ENCODE results near the gene FKBP9. TPM values are rescaled to one million over a fixed set of nuclear protein-coding genes. Genes with fewer than 3 reads are reported as not detected.
"Not testable (repeated sequence)": the region's sequence is repeated elsewhere in the genome, so short reads cannot be mapped to it uniquely, and the experiment has no call there.

FKBP9 gene
- total RNA-seq, 1 donor from 2014 or later: 111 TPM

DNA sequence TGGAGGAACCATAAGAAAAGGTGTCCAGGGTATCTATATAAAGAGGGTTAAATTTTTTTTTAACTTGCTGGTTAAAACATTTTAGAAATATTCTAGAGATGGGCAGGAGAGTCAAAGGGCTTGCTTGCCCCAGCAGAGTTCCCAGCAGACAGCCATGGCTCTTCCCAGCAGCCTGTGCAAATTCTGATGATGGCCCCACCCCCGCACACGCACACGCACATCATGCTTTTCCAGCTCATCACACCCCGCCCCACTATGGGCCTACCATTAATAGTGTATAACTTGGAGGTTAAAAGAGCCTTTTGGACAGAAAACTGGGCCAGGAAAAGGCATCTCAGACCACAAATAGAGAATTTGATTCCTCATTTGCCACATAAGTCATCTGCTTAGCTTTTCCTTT is 48.5 kb downstream of the FKBP9 start:
- DNase-seq (ENCODE audit: low read depth in 2 of 2): not testable (repeated sequence)

DNA sequence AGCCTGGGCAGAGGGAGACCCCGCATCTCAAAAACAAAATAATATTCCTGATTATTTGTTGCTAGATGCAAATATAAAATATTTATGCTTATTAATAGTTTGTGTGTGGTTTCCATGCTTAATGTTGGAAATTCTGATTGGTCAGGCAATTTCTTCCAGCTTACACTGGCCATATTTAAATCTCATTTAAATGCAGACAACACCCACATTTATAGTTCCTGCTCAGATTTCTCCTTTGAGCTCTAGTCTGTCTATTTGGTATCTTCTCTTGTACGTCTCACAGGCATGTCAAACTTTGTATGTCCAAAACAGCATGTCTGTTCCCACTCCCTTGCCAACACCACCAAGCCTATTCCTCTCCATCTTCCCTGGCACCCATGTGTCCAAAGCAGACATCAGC is 52.5 kb downstream of the FKBP9 start:
- DNase-seq (ENCODE audit: low read depth in 2 of 2): no peak

DNA sequence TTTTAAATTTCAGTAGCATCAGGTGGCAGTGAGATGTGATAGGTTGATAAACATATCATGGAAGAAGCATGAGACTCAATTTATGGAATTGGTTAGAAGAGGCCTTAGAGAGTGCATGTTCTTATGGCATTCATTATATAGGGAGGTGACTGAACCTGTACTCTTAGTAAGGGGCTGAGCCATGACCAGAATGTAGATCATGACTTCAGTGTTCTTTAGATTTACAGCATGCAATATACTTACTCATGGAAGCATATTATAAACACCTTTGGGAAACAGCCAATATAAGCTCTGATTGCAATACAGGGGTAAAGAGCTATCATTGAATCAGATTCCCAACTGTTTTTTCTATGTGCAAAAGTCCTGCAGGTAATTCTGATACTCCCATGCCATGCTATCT is 55.1 kb downstream of the FKBP9 start:
- DNase-seq (ENCODE audit: low read depth in 2 of 2): no peak

DNA sequence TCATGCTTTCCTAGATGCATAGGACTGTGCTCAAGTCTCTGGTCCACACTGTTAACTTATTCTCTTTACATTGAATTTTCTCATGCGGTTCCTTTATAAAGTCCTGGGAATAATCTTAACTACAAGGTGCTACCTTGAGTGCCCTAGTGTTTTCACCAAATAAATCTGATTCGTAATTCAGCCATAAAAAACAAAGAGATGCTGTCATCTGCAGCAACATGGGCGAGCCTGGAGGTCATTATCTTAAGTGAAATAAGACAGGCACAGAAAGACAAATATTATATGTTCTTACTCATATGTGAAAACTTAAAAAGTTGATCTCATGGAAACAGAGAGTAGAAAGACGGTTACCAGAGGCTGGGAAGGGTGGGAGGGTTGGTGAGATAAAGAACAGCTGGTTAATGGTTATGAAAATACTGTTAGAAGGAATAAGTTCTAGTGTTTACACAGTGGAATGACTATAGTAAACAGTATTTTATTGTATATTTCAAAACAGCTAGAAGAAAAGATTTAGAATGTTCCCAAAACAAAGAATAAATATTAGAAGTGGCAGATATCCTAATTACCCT is 67.0 kb downstream of the FKBP9 start:
- no peak for DNase-seq (ENCODE audit: low read depth in 2 of 2)

DNA sequence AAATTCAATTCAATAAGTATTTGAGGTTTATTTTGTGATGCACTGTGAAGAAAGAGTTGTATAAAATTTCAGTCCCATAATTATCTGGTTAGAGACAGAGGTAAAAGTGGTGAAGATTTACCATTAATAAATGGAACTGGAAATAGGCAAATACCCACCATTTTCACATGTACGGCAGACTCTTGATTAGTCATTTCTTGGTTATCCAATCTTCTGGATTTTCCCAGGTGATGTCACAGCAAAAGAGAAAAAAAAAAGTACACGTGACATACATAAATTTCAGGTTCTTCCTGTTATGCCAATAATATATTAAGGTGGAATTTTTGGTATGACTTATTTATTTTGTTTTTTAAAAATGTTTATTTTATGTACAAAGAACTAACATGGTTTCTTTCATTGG is 78.5 kb downstream of the FKBP9 start:
- DNase-seq (ENCODE audit: low read depth in 2 of 2): no peak

DNA sequence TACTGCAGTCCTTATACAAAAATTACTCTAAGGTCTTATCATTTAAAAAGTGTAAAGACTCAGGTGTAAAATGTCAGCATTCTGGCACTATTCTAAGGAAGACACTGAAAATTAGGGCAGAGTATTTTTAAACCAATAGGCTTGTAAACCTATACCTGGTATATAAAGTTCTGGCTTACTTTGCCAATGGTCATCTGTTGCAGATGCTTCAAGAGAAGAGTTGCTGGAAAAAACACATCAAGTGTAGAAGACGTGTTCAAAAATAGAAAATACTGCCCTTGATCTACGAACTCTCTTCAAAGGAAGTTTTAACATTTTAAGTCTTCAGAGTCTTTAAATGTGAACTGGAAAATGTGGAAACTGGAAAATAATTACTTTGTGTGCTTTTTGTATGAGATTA is 81.4 kb downstream of the FKBP9 start:
- DNase-seq (ENCODE audit: low read depth in 2 of 2): no peak

DNA sequence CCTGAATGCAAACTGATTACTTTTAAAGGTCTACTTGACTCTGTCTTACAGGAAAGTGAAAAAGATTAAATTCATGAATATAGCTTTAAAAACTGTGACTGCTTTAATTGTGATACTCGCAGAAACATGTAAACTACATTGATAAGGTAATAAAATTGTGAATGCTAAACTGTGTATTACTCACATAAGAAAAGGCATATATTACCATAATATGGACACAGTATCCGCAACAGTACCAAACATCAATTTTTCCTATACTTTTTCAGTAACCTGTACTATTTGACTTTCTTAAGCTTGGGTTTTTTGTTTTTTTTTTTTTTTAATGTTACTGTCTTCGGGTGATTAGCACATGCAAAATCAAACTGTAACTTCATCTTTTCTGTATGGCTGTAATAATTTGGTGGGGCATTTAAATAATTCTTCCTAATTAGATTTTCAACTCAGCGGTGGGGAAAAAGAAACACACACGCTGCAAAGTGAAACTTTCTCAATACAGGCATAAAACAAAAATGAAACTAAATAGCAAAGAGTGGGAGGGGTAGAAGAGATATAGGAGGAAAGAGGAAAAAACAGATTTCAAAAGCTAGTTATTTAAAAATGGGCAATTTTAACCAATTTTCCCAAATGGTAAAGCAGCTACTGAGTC is 82.1 kb downstream of the FKBP9 start:
- DNase-seq (ENCODE audit: low read depth in 2 of 2): peak; percentile 39 to 55

DNA sequence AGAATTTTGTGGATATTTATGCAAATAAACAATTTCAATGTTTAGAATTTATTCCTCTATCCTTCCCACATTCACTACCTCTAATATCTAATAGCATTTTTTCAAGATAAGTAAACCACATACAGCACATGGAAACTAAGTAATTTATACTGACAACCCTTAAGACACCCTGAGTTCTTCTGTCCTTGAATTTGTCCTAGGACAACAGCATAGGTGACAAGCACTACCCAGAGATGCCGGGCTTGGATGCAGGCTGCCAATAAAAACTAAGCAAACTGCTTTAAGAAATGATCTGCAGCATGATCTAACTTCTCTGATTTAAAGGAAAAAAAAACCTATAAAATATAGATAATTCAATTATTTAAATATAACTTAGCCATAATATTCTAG is 82.7 kb downstream of the FKBP9 start:
- DNase-seq (ENCODE audit: low read depth in 2 of 2): no peak

DNA sequence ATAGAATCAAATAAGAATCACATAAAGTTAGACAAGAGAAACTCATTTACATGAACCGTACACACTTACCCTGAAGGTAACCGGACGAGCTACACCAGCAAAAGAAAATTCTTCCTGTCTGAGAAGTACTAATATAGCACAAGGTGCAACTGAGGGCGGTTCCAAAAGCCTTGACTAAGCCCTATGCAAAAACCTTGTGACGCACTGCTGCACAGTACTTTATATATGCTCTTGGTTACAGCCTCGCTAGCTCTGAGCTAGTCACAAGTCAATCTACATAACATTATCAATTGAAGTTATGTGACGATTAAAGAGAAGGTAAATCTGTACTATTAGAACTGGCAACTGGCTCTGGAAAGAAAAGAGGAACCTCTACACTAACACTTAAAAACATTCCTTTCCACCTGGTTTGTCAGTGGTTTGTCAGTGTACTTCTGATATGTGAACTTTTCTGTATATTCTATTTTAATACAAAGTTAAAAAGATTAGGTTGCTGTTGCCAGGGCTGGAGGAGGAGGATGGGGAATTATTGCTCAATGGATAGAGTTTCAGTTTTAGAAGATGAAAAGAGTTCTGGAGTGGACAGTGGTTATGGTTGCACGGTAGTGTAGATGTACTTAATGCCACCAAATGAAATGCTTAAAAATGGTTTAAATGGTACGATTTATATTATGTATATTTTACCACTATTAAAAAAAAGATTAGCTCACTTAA is 83.7 kb downstream of the FKBP9 start:
- DNase-seq (ENCODE audit: low read depth in 2 of 2): peak in 1 of 2 donors; percentile 8

DNA sequence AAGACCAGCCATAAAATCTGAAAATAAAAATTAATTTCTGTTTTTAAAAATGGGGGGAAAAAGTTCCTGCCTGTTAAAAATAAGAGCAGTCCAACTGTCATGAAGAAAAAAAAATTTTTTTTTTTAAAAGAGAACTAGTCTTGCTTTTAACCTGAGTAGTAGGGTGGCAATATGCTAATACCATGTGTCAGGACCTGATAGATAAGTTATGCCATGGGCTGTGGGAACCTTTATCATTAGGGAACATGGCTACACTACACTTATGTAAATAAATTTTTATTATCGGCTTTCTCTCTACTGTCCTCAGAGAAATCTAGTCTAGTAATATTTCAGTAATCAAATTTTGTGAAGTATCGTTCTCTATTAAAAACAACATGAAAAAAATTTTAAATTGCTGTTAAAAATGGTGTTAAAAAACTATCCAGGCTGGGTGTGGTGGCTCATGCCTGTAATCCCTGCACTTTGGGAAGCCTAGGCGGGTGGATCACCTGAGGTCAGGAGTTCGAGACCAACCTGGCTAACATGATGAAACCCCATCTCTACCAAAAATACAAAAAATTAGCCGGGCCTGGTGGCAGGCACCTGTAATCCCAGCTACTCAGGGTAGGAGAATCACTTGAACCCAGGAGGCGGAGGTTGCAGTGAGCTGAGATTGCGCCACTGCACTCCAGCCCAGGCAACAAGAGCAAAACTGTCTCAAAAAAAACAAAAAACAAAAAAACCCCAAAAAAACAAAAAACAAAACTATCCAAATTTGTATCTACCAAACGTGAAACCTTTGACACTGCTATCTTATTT is 84.6 kb downstream of the FKBP9 start:
- DNase-seq (ENCODE audit: low read depth in 2 of 2): no peak

DNA sequence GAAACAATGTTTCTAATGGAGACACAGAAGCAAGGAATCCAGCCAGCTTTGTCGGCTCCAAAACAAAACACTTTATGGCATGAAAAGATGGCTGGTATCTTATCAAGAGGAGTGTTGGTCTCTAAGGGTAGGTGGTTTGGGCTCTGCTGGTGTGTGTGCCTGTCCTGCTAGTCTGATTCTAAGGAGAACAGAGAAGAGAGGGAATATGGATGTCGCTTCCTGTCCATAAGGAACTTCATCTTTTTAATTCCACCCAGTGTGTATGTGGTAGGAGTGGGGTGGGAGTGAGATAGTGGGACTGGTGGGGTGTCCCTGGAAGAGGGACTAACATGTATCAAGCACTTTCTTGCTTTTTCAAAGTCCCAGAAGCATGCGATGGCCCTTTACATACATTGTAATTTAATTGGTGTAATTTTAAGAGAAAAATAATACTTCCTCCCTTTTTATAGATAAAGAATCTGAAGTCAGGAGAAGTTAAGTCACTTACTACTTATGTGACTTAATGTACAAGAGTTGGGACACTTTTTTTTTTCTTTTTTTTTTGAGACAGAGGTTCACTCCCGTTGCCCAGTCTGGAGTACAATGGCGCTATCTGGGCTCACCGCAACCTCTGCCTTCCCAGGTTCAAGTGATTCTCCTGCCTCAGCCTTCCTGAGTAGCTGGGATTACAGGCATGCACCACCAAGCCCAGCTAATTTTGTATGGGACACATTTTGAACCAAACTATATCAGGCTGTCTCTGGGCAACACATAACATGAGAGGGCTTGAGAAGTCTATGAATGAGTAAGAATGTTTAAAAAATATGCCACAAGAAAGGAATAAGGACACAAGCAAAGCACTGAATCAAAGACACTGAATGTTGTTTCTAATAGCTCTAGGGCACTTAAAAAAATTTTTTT is 86.5 kb downstream of the FKBP9 start:
- DNase-seq (ENCODE audit: low read depth in 2 of 2): no peak

DNA sequence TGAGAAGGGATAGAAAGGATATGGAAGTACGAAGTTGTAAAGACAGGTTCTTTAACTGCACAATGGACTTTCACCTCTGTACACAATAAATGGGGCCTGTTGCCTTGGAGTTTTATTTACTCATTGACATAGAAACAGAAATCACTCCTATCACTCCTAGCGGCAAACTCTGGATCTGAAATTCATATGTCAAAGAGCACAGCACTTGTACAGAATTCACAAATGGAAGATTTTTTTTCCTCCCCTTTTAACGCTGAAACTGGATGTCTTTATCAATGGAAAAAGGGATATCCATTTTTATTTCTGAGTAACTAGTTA is 87.1 kb downstream of the FKBP9 start:
- peak in 1 of 2 donors; percentile 78 for DNase-seq (ENCODE audit: low read depth in 2 of 2)

DNA sequence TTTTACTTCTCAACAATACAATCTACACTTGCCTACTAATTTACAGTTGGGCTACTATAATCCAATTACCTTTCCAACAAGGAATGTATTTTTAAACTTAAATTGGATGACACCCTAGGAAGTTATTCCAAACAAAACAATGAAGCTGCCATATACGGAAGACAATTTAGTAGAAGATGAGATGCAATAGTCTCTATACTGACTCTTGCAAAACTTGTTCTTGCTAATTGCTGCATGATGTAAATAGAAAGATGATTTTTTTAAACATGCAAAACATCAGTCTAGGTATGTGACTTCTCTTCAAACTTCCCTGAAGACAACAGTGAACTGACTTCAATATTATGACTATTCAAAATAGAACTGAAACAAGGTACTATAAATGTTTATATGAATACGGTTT is 87.7 kb downstream of the FKBP9 start:
- peak in 1 of 2 donors; percentile 57 for DNase-seq (ENCODE audit: low read depth in 2 of 2)

DNA sequence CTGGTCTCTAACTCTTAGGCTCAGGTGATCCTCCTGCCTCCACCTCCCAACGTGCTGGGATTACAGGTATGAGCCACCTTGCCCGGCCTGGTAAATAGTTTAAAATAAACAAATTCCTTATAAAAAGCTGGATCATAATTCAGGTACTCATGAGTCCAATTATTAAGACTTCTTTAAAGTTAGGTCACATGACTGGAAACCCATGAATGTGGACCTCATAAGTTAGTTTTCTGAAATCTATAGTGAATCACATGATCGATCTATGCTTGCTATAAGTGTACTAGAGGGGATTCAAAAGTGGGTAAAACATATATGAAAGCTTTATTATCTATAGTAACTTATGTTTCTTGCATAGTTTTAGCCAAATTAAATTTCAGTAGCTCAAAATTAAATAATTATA is 91.0 kb downstream of the FKBP9 start:
- no peak for DNase-seq (ENCODE audit: low read depth in 2 of 2)

DNA sequence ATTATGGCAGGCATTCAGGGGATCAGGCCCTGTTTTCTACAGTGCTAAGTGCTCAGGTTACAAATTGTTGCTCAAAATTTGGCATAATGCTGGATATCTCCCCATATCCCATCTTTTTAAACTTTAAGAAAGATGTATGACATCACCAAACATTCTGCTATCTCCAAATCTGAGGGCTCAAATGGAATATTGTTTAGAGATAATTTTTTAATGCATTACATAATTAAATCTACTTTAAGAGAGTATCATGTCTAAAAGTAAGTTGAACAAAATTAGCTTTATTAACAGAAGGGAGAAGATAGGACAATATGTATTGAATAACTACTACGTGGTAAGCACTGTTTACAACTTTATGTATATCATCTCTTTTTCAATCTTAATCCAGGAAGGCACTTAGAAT is 91.5 kb downstream of the FKBP9 start:
- no peak for DNase-seq (ENCODE audit: low read depth in 2 of 2)

DNA sequence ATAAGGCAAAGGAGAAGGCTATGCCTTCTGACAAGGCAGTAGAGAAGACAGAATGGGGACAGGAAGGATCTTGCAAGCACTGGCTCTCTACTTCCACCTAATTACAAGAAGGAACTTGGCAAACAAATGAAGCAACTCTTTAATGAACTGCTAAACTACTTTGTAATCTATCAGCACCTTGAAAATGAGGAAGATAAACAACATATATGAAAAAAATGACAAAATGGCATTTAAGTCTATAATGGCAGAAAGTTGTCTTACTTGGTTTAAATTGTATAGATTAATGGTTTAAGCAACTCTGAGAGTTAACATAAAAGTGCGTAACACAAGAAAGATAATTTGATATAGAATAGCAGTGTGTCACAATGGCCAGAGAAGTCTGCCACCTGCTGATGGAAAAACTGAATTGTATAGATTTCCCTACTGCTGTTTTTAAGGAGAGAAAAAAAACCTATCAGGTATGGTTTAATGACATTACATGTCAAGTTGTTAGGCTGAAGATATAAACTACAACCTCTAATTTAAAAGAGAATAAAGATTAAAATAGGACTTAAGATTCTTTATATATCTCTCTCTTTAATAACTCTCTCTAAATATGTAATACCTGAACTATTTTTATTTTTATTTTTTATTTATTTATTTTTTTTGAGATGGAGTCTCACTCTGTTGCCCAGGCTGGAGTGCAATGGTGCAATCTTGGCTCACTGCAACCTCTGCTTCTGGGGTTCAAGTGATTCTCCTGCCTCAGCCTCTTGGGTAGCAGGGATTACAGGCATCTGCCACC is 93.5 kb downstream of the FKBP9 start:
- DNase-seq (ENCODE audit: low read depth in 2 of 2): peak; percentile 62 to 79

DNA sequence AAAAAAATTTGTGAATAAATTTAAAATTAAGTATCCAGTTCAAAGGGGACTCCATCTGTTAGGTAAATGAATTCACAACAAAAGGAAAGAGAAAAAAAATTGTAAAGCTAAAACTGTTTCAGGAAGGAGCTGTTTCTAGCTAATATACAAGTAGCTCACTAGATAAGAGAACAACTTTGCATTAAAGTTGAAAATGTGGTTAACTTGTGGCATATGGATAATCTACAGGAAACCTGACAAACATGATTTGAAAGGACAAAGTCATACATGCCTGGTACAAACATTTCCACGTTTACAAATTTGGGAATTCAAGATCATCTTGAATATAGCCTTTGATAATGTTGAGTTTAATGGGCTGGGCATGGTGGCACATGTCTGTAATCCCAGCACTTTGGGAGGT is 96.5 kb downstream of the FKBP9 start:
- no peak for DNase-seq (ENCODE audit: low read depth in 2 of 2)

DNA sequence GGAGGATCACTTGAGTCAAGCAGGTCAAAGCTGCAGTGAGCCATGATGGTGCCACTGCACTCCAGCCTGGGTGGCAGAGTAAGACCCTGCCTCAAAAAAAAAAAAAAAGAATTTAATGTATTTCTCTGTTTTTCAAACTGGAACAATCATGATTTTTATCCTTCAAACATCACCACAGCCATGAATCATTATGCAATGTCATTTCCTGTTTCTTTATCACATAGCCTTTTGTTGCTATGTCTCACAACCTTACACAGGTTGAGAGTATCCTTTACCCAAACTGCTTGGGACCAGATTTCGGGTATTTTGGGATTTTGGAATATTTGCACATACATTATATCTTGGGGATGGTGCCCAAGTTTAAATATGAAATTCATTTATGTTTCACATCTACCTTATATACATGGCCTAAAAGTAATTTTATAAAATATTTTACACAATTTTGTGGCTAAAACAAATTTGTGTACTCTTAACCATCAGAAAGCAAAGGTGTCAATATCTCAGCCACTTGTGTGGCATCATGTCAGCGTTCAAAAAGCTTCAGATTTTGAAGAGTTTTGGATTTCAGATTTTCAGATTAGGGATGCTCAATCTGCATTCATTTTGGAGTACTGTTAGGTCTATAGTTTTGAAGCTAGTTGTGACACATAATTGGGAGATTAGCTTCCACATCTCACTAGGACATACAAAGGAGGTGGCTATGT is 97.2 kb downstream of the FKBP9 start:
- DNase-seq (ENCODE audit: low read depth in 2 of 2): peak; percentile 68 to 70

DNA sequence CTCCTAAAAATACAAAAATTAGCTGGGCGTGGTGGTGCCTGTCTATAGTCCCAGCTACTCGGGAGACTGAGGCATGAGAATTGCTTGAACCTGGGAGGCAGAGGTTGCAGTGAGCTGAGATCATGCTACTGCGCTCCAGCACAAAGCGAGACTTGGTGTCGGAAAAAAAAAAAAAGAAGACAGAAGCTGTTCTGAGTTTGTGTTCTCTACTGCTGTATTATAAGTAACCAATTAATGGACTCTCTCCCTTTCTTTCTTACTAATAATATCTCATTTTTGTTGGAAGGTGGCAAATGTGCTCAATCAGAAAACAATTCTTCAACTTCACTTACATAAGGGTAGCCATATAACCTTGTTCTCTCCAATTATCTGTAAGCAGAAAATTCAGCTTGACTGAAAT is 97.9 kb downstream of the FKBP9 start:
- DNase-seq (ENCODE audit: low read depth in 2 of 2): no peak
